Ureter (tissue), 1 donor: Measurements from ENCODE around the gene SFXN4. TPM values are rescaled to one million over a fixed set of nuclear protein-coding genes. Genes with fewer than 3 reads are reported as not detected.

Experiments used
- DNase-seq: peaks from one replicate; pipeline ENCODE4 v3.0.0-alpha.2; 2020; ENCODE audit warnings: low spot score
- total RNA-seq: library from RNA; stranded (reverse); gene quantifications from one replicate; pipeline ENCODE4 v1.2.4, GENCODE V29; 2023
- donor health status: DM: yes; HTN: yes; CAD: no.

SFXN4 gene
- total RNA-seq, result 34.5 TPM

GRCh38 chr10:119165171-119166117, at the start of gene SFXN4:
Gene SFXN4, minus strand, starts transcription at chr10:119165714. Its CDS starts 67 bp downstream, at chr10:119165647.
- peak; percentile 80 for DNase-seq

- no peak for DNase-seq
Observed at GRCh38 chr10:119211625-119212441, 46.3 kb upstream of the SFXN4 start.

GRCh38 chr10:119211176-119211575, 45.7 kb upstream of the SFXN4 start:
- DNase-seq, result no peak

GRCh38 chr10:119210633-119211032, 45.1 kb upstream of the SFXN4 start:
- no peak for DNase-seq

GRCh38 chr10:119209736-119210355, 44.3 kb upstream of the SFXN4 start:
- no peak for DNase-seq

- peak; percentile 59 for DNase-seq
Observed at GRCh38 chr10:119209035-119209735, 43.7 kb upstream of the SFXN4 start.

- DNase-seq, result no peak
Observed at GRCh38 chr10:119208553-119208940, 43.0 kb upstream of the SFXN4 start.

GRCh38 chr10:119207713-119208552, 42.4 kb upstream of the SFXN4 start:
- DNase-seq, result peak; percentile 57

- peak; percentile 92 for DNase-seq
Observed at GRCh38 chr10:119207366-119207666, 41.8 kb upstream of the SFXN4 start, which contains the start of gene GRK5. Gene GRK5, plus strand, starts transcription at chr10:119207571. Its CDS starts 347 bp downstream, at chr10:119207918.

- DNase-seq, result peak; percentile 61
Observed at GRCh38 chr10:119206603-119207365, 41.3 kb upstream of the SFXN4 start.

- peak; percentile 68 for DNase-seq
Observed at GRCh38 chr10:119205894-119206602, 40.5 kb upstream of the SFXN4 start.

- DNase-seq, result no peak
Observed at GRCh38 chr10:119203006-119203405, 37.5 kb upstream of the SFXN4 start.

- DNase-seq, result no peak
Observed at GRCh38 chr10:119201233-119201632, 35.7 kb upstream of the SFXN4 start.

GRCh38 chr10:119199231-119199992, 33.9 kb upstream of the SFXN4 start:
- peak; percentile 73 for DNase-seq

- DNase-seq, result no peak
Observed at GRCh38 chr10:119198438-119198837, 32.9 kb upstream of the SFXN4 start.

GRCh38 chr10:119197921-119198320, 32.4 kb upstream of the SFXN4 start:
- DNase-seq, result no peak

GRCh38 chr10:119191881-119192280, 26.4 kb upstream of the SFXN4 start:
- no peak for DNase-seq
